Measurements from ENCODE around the gene RAB4B. TPM values are rescaled to one million over a fixed set of nuclear protein-coding genes. Genes with fewer than 3 reads are reported as not detected.
"Not testable (repeated sequence)": the region's sequence is repeated elsewhere in the genome, so short reads cannot be mapped to it uniquely, and the experiment has no call there.

The RAB4B gene
- total RNA-seq, 1 experiment from 2014 or later, result 29.7 TPM

- TF ChIP-seq SOX15 (CRISPR knock-in tag; IDR thresholded peaks at IDR 0.05), result no peak
- no peak for TF ChIP-seq ZSCAN18 (CRISPR knock-in tag; IDR thresholded peaks at IDR 0.05)
These were observed 32.1 kb downstream of the RAB4B start (continued) for GRCh38 chr19:40810160-40810559.

- H3K9me3 Mint-ChIP-seq, result not testable (repeated sequence)
- Mint-ChIP-seq H3K36me3 (peaks cover 11% of the 10 kb centered on the region), H3K4me3 (peak overlapping the region; percentile 89), H3K4me1 (peaks cover 48% of the 10 kb centered on the region), H3K27ac (peak overlapping the region; percentile 99), H3K27me3 (ENCODE audit: low read depth) (peaks cover 33% of the 10 kb centered on the region)
- ChIA-PET POLR2A (interaction anchor here (0.6 to 1.8 kb wide), 3 partner anchors 12 to 235 kb away, joined by 3 to 6 read pairs (median 3); partner anchors contain the start of genes EGLN2 and RAB4B), CTCF (interaction anchor here (0.8 to 2.0 kb wide), 6 partner anchors 9 to 334 kb away, joined by 3 to 11 read pairs (median 4); partner anchors contain the start of genes EGLN2, RAB4B and SNRPA)
- ATAC-seq, result peak; percentile 69
- DNase-seq (ENCODE audit: low spot score), result peak; percentile 83
- TF ChIP-seq PRDM15 (CRISPR knock-in tag; IDR thresholded peaks at IDR 0.05) (peak; percentile 71; the same call in 1 of the 2 replicates), MAX (CRISPR knock-in tag; IDR thresholded peaks at IDR 0.05) (peak; percentile 70; the same call in 1 of the 2 replicates)
These were observed 32.8 kb downstream of the RAB4B start for GRCh38 chr19:40810649-40811408.

GRCh38 chr19:40811478-40812341, 33.7 kb downstream of the RAB4B start:
- CTCF ChIA-PET, result interaction anchor here (0.8 to 2.0 kb wide), 9 partner anchors 8 to 333 kb away, joined by 3 to 11 read pairs (median 3); partner anchors contain the start of genes EGLN2, RAB4B and SNRPA
- H3K4me1 Mint-ChIP-seq, result peaks cover 39% of the 10 kb centered on the region
- TF ChIP-seq EMX1 (CRISPR knock-in tag; IDR thresholded peaks at IDR 0.05) (no peak), MLX (CRISPR knock-in tag; IDR thresholded peaks at IDR 0.05) (no peak), MAX (CRISPR knock-in tag; IDR thresholded peaks at IDR 0.05) (0 out of 2 replicates have a peak, but pooled peaks have one; percentile 6)
- peak overlapping the region; percentile 89 for H3K4me3 Mint-ChIP-seq
- H3K9me3 Mint-ChIP-seq, result no peaks in the 10 kb centered on the region
- H3K27ac Mint-ChIP-seq, result no peak overlapping the region
- no peak for ATAC-seq
- POLR2A ChIA-PET, result interaction anchor here (0.6 to 1.8 kb wide), 3 partner anchors 13 to 235 kb away, joined by 3 to 6 read pairs (median 3); partner anchors contain the start of genes EGLN2 and RAB4B
- peaks cover 37% of the 10 kb centered on the region for H3K27me3 Mint-ChIP-seq (ENCODE audit: low read depth)
- peaks cover 11% of the 10 kb centered on the region for H3K36me3 Mint-ChIP-seq
- DNase-seq (ENCODE audit: low spot score), result peak; percentile 52

- ChIA-PET CTCF (interaction anchor here (0.7 to 2.0 kb wide), 6 partner anchors 12 to 178 kb away, joined by 3 to 11 read pairs (median 4); partner anchors contain the start of gene EGLN2), POLR2A (interaction anchor here (1.8 kb wide), 1 partner anchor 14 kb away, joined by 6 read pairs; the partner anchor contains the start of gene EGLN2)
- not testable (repeated sequence) for H3K36me3 Mint-ChIP-seq; ATAC-seq; H3K9me3 Mint-ChIP-seq; DNase-seq (ENCODE audit: low spot score); H3K27ac Mint-ChIP-seq
- H3K4me3 Mint-ChIP-seq, result peak overlapping the region; percentile 89
- H3K27me3 Mint-ChIP-seq (ENCODE audit: low read depth), result peaks cover 44% of the 10 kb centered on the region
- peaks cover 32% of the 10 kb centered on the region for H3K4me1 Mint-ChIP-seq
These were observed 34.5 kb downstream of the RAB4B start for GRCh38 chr19:40812571-40812970.
